Measurements from ENCODE around the gene KCNJ10.

KCNJ10 gene

GRCh38 chr1:159985473-159985872, 84.5 kb downstream of the KCNJ10 start:
- no peak for FAIRE-seq

GRCh38 chr1:159983681-159984080, 86.3 kb downstream of the KCNJ10 start:
- FAIRE-seq, result no peak

GRCh38 chr1:159982280-159982679, 87.7 kb downstream of the KCNJ10 start:
- no peak for FAIRE-seq

GRCh38 chr1:159981351-159982055, 88.5 kb downstream of the KCNJ10 start:
- FAIRE-seq, result no peak

- FAIRE-seq, result no peak
Observed at GRCh38 chr1:159980786-159981185, 89.2 kb downstream of the KCNJ10 start.

GRCh38 chr1:159980076-159980475, 89.9 kb downstream of the KCNJ10 start:
- FAIRE-seq, result no peak

- FAIRE-seq, result no peak
Observed at GRCh38 chr1:159979257-159979656, 90.7 kb downstream of the KCNJ10 start.

GRCh38 chr1:159978107-159978398, 91.9 kb downstream of the KCNJ10 start:
- FAIRE-seq, result no peak

- FAIRE-seq, result no peak
Observed at GRCh38 chr1:159977364-159978106, 92.4 kb downstream of the KCNJ10 start.

- FAIRE-seq, result no peak
Observed at GRCh38 chr1:159974350-159974965, 95.5 kb downstream of the KCNJ10 start.

GRCh38 chr1:159973350-159973940, 96.5 kb downstream of the KCNJ10 start:
- FAIRE-seq, result no peak

GRCh38 chr1:159972443-159973205, 97.3 kb downstream of the KCNJ10 start:
- FAIRE-seq, result no peak

GRCh38 chr1:159970932-159971342, 99.0 kb downstream of the KCNJ10 start:
- FAIRE-seq, result no peak

GRCh38 chr1:159968901-159969300, 101.1 kb downstream of the KCNJ10 start:
- no peak for FAIRE-seq

GRCh38 chr1:159965263-159965662, 104.7 kb downstream of the KCNJ10 start:
- no peak for FAIRE-seq

- no peak for FAIRE-seq
Observed at GRCh38 chr1:159964144-159964543, 105.8 kb downstream of the KCNJ10 start.

- FAIRE-seq, result no peak
Observed at GRCh38 chr1:159962176-159962575, 107.8 kb downstream of the KCNJ10 start.

- FAIRE-seq, result no peak
Observed at GRCh38 chr1:159961636-159962035, 108.3 kb downstream of the KCNJ10 start.

- no peak for FAIRE-seq
Observed at GRCh38 chr1:159960721-159961381, 109.1 kb downstream of the KCNJ10 start.

- FAIRE-seq, result no peak
Observed at GRCh38 chr1:159959451-159959850, 110.5 kb downstream of the KCNJ10 start.

- no peak for FAIRE-seq
Observed at GRCh38 chr1:159958719-159959380, 111.1 kb downstream of the KCNJ10 start.

- no peak for FAIRE-seq
Observed at GRCh38 chr1:159957824-159958268, 112.1 kb downstream of the KCNJ10 start.

Measured in A204.1 (cell line).